CD4-positive, alpha-beta T cell treated with Interleukin-15 for 1 hour (primary cell): ENCODE data around the gene PLEKHM3.
"Not testable (repeated sequence)": the region's sequence is repeated elsewhere in the genome, so short reads cannot be mapped to it uniquely, and the experiment has no call there.

Experiments used
- DNase-seq: peaks from one replicate; pipeline ENCODE4 v3.0.0-alpha.2; 2020

PLEKHM3 gene

DNA sequence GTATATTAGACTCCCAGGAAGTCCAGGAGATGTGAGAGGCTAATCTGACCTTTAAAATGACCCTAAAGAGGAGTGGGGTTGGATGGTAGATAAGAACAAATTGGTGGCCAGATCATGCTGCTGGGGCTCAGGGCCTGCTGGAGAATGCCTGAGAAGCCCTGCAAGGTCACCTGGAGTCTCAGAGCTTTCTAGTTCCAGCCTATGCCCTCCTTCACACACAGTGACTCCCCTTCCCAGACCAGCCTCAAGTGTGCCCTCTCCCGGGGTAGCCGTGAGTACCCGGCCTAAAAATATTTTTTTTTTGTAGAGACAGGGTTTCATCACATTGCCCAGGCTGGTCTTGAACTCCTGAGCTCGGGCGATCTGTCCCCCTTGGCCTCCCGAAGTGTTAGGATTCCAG lies 211.4 kb downstream of the PLEKHM3 start:
- no peak for DNase-seq

- DNase-seq: no peak
Observed at GRCh38 chr2:207813221-207813916, 212.0 kb downstream of the PLEKHM3 start.

DNA sequence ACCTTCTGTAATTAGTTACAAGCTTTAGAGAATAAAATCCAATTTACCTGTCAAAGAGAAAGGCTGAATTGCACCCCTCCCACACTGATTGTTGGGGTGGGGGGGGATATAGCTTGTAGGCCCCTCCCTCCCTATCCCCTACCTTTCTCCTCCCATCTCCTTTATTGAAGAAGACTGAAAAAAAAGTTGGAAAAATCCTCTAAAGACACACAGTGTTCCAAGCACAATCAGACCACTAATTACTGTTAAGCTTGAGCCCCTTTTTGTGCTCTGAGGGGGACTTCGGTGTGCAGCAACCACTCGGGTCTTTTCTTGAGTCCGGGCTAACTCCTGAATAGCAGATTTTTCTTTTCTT lies 212.6 kb downstream of the PLEKHM3 start:
- no peak for DNase-seq

GRCh38 chr2:207812058-207812725 lies 213.1 kb downstream of the PLEKHM3 start:
- no peak for DNase-seq

DNA sequence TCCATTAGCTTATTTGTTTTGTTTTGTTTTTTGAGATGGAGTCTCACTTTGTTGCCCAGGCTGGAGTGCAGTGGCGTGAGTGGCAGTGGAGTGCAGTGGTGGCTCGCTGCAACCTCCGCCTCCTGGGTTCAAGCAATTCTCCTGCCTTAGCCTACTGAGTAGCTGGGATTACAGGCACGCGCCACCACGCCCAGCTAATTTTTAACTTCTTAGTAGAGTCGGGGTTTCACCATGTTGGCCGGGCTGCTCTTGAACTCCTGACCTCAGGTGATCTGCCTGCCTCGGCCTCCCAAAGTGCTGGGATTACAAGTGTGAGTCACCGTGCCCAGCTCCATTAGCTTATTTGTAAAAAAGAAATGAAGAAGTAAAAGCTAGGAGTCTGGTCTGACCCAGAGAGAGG lies 213.7 kb downstream of the PLEKHM3 start:
- not testable (repeated sequence) for DNase-seq

DNA sequence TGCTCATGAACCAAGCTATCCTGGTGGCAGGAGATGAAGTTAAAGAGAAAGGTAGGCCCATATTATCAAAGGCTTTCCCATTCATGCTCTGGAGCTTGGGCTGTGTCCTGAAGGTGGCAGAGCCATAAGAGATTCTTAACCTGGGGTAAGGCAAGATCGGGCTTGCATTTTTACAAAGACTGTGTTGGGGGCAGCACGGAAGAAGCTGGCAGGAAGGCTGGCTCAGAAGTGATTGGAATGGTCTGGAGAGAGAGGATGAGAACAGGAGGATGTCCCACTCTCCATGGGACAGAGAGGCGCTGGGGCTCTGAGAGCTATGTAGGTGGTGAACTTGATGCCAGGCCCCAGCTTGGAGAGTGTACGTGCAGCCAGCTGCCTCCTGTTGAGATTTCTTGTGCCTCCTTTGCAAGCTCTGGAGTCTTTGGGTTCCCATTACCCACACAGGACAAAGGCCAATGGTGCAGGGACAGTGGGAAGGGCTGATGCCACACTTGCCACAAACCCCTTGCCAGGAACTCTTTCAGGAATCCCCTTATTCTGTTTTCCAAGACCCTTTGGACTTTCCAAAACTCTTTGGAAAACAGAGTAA lies 215.0 kb downstream of the PLEKHM3 start:
- no peak for DNase-seq

GRCh38 chr2:207808119-207808518 lies 217.2 kb downstream of the PLEKHM3 start:
- no peak for DNase-seq

DNA sequence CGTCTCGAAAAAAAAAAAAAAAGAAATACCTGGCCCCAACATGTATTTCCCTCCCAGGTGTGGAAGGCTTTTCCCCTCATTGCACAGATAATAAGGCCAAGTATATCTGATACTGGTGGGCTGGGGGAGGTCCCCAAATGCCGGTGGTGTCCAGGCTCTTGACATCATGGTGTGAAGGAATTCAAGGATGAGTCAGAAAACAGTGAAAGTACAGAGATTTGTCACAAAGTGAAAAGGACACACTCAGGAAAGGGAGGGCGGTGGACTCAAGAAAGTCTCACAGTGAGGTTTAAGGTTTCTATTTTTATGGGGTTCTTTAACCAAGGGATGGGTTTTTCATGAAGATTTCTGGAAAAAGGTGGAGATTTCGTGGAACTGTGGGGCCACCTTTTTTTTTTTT lies 217.8 kb downstream of the PLEKHM3 start:
- DNase-seq: no peak

DNA sequence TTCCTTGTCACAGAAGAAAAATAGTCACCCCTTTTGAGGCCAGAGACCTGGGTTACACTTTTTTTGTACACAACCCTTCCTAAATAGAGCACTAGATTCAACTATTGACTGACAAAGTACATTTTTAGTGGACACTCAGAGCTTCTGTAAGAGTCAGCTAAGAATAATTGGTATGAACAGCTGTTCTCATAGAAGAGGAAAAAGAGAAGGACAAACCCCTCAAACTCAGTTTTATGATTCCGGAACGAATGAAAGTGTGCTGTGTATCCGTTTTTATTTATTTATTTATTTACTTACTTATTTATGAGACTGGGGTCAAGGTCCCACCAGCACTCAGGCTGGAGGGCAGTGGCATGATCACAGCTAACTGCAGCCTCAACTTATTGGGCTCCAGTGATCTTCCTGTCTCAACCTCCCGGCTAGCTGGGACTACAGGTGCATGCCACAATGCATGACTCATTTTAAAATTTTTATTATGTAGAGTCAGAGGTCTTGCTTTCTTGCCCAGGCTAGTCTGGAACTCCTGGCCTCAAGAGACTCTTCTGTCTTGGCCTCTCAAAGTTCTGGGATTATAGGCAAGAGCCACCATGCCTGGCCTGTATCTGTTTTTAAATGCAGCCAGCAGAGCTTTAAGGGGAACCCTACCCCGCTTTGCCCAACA lies 219.6 kb downstream of the PLEKHM3 start:
- no peak for DNase-seq

DNA sequence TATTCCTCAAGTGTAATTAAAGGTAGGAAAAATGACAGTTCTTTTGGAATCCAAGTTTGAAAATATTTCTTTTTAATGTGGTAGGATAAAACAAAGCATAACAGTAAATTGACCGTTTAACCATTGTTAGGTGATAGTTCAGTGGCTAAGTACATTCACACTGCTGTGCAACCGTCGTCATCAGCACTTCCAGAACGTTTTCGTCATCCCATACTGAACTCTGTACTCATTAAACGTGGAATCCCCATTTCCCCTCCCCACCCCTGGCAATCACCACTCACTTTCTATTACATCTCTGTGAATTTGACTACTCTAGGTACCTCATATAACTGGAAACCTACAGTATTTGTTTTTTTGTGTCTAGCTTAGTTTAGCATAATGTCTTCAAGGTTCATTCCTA lies 222.7 kb downstream of the PLEKHM3 start:
- no peak for DNase-seq

DNA sequence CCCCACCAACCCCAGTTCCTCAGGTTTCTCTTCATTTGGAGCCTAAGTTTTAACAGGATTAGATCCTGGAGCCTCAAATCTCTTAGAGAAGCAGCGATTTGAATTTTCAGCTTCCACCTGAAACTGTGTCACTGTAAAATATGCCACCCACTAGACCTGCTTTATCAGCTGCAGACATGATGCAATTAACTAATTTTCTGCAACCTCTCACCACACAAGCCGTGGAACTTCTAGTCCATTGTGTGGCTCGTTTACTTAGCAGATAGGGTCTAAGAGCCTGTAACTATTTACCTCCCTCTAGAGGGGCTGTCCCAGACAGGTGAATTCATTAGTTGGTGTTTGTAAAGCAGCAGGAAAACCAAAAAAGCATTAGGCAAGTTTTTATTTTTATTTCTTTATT lies 224.1 kb downstream of the PLEKHM3 start:
- no peak for DNase-seq

GRCh38 chr2:207796585-207797350 lies 228.6 kb downstream of the PLEKHM3 start:
- DNase-seq: no peak

- no peak for DNase-seq
Observed at GRCh38 chr2:207792244-207792785, 233.0 kb downstream of the PLEKHM3 start.

DNA sequence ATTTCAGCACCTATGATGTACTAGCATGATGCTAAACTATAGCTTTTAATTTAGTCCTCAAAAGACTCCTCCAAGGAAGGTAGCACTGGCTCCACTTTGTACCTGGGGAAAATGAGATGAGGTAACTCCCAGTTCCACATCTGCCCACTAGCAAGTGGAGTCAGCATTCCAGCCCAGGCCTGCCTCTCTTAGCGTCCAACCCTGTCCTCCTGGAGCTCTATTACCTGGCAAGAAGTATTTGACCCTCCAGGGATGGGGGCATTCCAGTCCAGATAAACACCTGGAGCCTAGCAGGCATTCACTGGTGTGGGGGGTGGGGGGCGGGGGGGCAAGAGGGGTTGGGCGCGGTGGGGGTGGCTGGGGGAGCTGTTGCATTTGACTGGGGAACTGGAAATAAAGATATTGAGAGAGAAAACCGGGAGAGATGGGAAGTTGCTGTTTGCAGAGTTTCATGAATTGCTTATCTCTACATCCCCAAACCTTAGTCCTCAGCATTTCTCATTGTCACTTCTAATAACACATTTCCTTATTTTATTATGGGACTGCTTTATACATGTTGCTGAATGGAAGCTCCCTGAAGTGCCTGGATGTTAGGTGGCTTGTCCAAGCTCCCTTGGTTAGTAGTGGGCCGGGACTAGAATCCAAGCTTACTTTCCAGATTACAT lies 233.6 kb downstream of the PLEKHM3 start:
- DNase-seq: no peak

- no peak for DNase-seq
Observed at GRCh38 chr2:207790898-207791297, 234.4 kb downstream of the PLEKHM3 start.

- no peak for DNase-seq
Observed at GRCh38 chr2:207787800-207788199, 237.5 kb downstream of the PLEKHM3 start.

DNA sequence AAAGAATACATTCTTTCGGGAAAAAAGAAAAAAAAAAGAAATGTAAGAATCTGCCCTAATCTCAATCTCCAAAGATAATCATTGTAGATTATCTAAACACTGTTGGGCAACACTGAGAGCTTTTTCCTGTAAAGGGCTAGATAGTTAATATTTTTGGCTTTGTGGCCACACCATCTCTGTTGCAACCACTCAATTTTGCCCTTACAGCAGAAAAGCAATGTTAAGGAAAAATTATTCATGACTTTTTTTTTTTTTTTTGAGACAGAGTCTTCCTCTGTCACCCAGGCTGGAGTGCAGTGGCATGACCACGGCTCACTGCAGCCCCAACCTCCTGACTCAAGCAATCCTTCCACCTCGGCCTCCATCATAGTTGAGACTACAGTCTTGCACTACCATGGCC lies 238.3 kb downstream of the PLEKHM3 start:
- no peak for DNase-seq

GRCh38 chr2:207784898-207785297 lies 240.4 kb downstream of the PLEKHM3 start:
- no peak for DNase-seq

DNA sequence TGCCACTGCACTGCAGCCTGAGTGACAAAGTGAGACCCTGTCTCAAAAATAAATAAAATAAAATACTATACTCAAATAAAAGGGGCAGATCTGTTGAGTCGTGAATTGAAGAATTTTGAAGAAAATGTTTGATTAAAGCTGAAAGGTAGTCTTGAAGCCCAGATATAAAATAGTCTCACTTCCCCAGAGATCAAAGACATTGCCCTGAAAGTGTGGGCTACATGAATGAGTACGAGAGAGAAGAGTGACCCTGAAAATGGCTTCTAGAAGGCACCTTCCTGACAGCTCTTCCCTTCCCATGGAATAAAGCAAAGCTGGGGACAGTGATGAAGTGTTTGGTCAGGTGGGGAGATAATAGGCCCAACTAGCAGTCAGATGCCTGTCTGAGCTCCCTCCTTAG lies 241.8 kb downstream of the PLEKHM3 start:
- DNase-seq: no peak

DNA sequence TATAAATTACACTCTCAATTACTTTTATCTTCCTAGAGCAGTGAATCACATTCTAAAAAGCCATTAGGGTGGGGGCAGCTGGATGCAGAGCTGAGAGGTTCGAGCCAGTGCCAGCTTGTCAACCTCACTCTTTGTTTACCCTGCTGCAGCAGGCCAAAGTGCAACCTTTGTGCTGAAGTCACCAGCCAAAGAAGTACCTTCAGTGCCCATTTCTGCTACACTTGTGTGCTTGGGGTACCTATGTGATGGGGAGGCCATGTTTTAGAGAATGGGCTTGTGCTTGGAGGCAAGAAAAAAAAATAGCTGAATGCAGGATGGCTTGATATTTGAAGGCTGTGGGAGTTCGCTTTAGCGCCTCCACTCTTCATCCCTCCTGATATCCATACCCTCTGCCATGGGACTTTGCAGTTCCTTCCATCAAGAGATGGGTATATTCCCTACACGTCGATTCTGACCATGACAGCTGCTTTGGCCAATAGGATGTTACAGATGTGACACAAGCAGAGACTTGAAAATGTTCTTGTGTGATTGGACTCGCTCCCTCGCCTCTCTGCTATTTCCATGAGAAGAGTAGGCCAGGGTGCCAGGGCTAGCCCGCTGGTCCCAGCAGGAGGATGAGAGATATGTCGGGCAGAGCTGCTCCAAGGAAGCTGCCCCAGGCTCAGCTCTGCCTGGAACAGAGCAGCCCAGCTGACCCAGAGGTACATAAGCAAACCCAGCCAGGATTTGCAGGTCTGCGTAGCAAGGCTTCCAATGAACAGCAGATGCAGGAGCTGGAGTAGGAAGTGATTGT lies 242.9 kb downstream of the PLEKHM3 start:
- no peak for DNase-seq

GRCh38 chr2:207779523-207779922 lies 245.8 kb downstream of the PLEKHM3 start:
- DNase-seq: no peak
